Neural progenitor cell (in vitro differentiated cells): ENCODE measurements around the gene MYO10. TPM values are rescaled to one million over a fixed set of nuclear protein-coding genes. Genes with fewer than 3 reads are reported as not detected.
"Not testable (repeated sequence)": the region's sequence is repeated elsewhere in the genome, so short reads cannot be mapped to it uniquely, and the experiment has no call there.

Source experiments
- DNase-seq: peaks from one replicate; pipeline ENCODE4 v3.0.0-alpha.2; 2016; ENCODE audit warnings: low spot score
- H2AFZ ChIP-seq: fragments of 200-600 bp; sonication (generic); replicated peaks from 2 replicates; pipeline ENCODE4 v1.6.1; 2016; ENCODE audit warnings: antibody characterized with exemption
- H3F3A ChIP-seq: fragments of 200-600 bp; sonication (generic); 2 replicates; pipeline ENCODE4 v1.6.1; 2016; ENCODE audit warnings: antibody characterized with exemption, low read depth
- H3K27ac ChIP-seq: fragments of 200-600 bp; sonication (generic); 2 replicates; pipeline ENCODE4 v1.5.1; 2016; ENCODE audit warnings: mild to moderate bottlenecking
- H3K27me3 ChIP-seq: fragments of 200-600 bp; sonication (generic); 2 replicates; pipeline ENCODE4 v1.6.1; 2016; ENCODE audit warnings: mild to moderate bottlenecking, moderate library complexity
- H3K36me3 ChIP-seq: fragments of 200-600 bp; sonication (generic); 2 replicates; pipeline ENCODE4 v1.5.1; 2016
- H3K4me1 ChIP-seq: fragments of 200-600 bp; sonication (generic); 2 replicates; pipeline ENCODE4 v1.6.1; 2016; ENCODE audit warnings: mixed run types
- H3K4me2 ChIP-seq: fragments of 200-600 bp; sonication (generic); 2 replicates; pipeline ENCODE4 v1.6.1; 2016
- H3K4me3 ChIP-seq: fragments of 200-600 bp; sonication (generic); 2 replicates; pipeline ENCODE4 v1.5.1; 2016
- H3K79me2 ChIP-seq: fragments of 200-600 bp; sonication (generic); 2 replicates; pipeline ENCODE4 v1.6.1; 2016; ENCODE audit warnings: low read depth
- H3K9ac ChIP-seq: fragments of 200-600 bp; sonication (generic); 2 replicates; pipeline ENCODE4 v1.6.1; 2016
- H3K9me3 ChIP-seq: fragments of 200-600 bp; sonication (generic); 2 replicates; pipeline ENCODE4 v1.5.1; 2016; ENCODE audit warnings: low read depth
- H4K20me1 ChIP-seq: fragments of 200-600 bp; sonication (generic); 2 replicates; pipeline ENCODE4 v1.6.1; 2016; ENCODE audit warnings: low read depth
- H3K27ac Mint-ChIP-seq: 3 replicates; pipeline ENCODE4 v1.8.0; 2021; ENCODE audit warnings: mixed read lengths
- H3K27me3 Mint-ChIP-seq: 2 replicates; pipeline ENCODE4 v1.8.0; 2022; ENCODE audit warnings: low read depth, mild to moderate bottlenecking, inconsistent platforms, moderate library complexity, mixed read lengths; ENCODE audit not compliant: insufficient read depth
- H3K36me3 Mint-ChIP-seq: 3 replicates; pipeline ENCODE4 v1.8.0; 2021; ENCODE audit warnings: mixed read lengths
- H3K4me1 Mint-ChIP-seq: 3 replicates; pipeline ENCODE4 v1.8.0; 2021; ENCODE audit warnings: mixed read lengths
- H3K4me3 Mint-ChIP-seq: 3 replicates; pipeline ENCODE4 v1.8.0; 2021; ENCODE audit warnings: mild to moderate bottlenecking, moderate library complexity, mixed read lengths
- H3K9me3 Mint-ChIP-seq: 3 replicates; pipeline ENCODE4 v1.8.0; 2020; ENCODE audit warnings: mixed read lengths
- EZH2 ChIP-seq: fragments of 200-600 bp; sonication (generic); IDR thresholded peaks from 2 replicates; pipeline ENCODE4 v1.6.1; 2017; ENCODE audit warnings: antibody characterized with exemption, mild to moderate bottlenecking, moderate library complexity
- EZH2phosphoT487 ChIP-seq: fragments of 200-600 bp; sonication (generic); IDR thresholded peaks from 2 replicates; pipeline ENCODE4 v1.6.1; 2017; ENCODE audit warnings: antibody characterized with exemption
- total RNA-seq: library from RNA; depleted of rRNA; stranded (reverse); fragments of >200 nt; gene quantifications from 2 replicates; pipeline ENCODE4 v1.2.3, GENCODE V29; 2015; ENCODE audit warnings: low replicate concordance
- TF ChIP-seq, protein P1 (sequence below): fragments of 200-600 bp; sonication (generic); IDR thresholded peaks from 2 replicates; pipeline ENCODE4 v1.5.1; 2017; ENCODE audit warnings: antibody characterized with exemption, mild to moderate bottlenecking

Gene MYO10
- total RNA-seq, 1 donor from 2014 or later = 39.1 TPM

- no peaks in the 10 kb centered on the region for H3K27me3 Mint-ChIP-seq
- no peak overlapping the region for H3K9ac ChIP-seq
- H3K4me2 ChIP-seq = no peak overlapping the region
- no peaks in the 10 kb centered on the region for H3K36me3 ChIP-seq
- no peak overlapping the region for H2AFZ ChIP-seq
- peaks cover 35% of the 10 kb centered on the region for H3K36me3 Mint-ChIP-seq
- H3K4me3 ChIP-seq = no peak overlapping the region
- no peak overlapping the region for H3K27ac Mint-ChIP-seq
- H3F3A ChIP-seq = no peaks in the 10 kb centered on the region
- no peaks in the 10 kb centered on the region for H3K9me3 ChIP-seq
- DNase-seq = no peak
- H4K20me1 ChIP-seq = peaks cover 16% of the 10 kb centered on the region
- H3K9me3 Mint-ChIP-seq = peaks cover 26% of the 10 kb centered on the region
- no peak overlapping the region for H3K4me3 Mint-ChIP-seq
- no peak overlapping the region for H3K27ac ChIP-seq
- peaks cover 18% of the 10 kb centered on the region for H3K4me1 ChIP-seq
- H3K79me2 ChIP-seq = peaks cover 50% of the 10 kb centered on the region
- no peaks in the 10 kb centered on the region for H3K27me3 ChIP-seq
- TF ChIP-seq, protein P1, sequence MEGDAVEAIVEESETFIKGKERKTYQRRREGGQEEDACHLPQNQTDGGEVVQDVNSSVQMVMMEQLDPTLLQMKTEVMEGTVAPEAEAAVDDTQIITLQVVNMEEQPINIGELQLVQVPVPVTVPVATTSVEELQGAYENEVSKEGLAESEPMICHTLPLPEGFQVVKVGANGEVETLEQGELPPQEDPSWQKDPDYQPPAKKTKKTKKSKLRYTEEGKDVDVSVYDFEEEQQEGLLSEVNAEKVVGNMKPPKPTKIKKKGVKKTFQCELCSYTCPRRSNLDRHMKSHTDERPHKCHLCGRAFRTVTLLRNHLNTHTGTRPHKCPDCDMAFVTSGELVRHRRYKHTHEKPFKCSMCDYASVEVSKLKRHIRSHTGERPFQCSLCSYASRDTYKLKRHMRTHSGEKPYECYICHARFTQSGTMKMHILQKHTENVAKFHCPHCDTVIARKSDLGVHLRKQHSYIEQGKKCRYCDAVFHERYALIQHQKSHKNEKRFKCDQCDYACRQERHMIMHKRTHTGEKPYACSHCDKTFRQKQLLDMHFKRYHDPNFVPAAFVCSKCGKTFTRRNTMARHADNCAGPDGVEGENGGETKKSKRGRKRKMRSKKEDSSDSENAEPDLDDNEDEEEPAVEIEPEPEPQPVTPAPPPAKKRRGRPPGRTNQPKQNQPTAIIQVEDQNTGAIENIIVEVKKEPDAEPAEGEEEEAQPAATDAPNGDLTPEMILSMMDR = no peak
- no peak for TF ChIP-seq EZH2phosphoT487
- no peak for TF ChIP-seq EZH2
- peaks cover 20% of the 10 kb centered on the region for H3K4me1 Mint-ChIP-seq
Measured at GRCh38 chr5:16877267-16877935, 58.7 kb downstream of the MYO10 start.

GRCh38 chr5:16874424-16874823 is 61.7 kb downstream of the MYO10 start:
- H3K36me3 ChIP-seq, H3K9me3 ChIP-seq, H3K27ac Mint-ChIP-seq, H3K27me3 Mint-ChIP-seq, H3F3A ChIP-seq, H3K4me1 ChIP-seq, H3K4me1 Mint-ChIP-seq, H2AFZ ChIP-seq, H4K20me1 ChIP-seq, H3K27me3 ChIP-seq, H3K4me2 ChIP-seq, DNase-seq, H3K4me3 Mint-ChIP-seq, H3K27ac ChIP-seq, H3K9ac ChIP-seq, H3K4me3 ChIP-seq: not testable (repeated sequence)
- peaks cover 35% of the 10 kb centered on the region for H3K9me3 Mint-ChIP-seq
- H3K36me3 Mint-ChIP-seq = peaks cover 46% of the 10 kb centered on the region
- peaks cover 37% of the 10 kb centered on the region for H3K79me2 ChIP-seq

DNA sequence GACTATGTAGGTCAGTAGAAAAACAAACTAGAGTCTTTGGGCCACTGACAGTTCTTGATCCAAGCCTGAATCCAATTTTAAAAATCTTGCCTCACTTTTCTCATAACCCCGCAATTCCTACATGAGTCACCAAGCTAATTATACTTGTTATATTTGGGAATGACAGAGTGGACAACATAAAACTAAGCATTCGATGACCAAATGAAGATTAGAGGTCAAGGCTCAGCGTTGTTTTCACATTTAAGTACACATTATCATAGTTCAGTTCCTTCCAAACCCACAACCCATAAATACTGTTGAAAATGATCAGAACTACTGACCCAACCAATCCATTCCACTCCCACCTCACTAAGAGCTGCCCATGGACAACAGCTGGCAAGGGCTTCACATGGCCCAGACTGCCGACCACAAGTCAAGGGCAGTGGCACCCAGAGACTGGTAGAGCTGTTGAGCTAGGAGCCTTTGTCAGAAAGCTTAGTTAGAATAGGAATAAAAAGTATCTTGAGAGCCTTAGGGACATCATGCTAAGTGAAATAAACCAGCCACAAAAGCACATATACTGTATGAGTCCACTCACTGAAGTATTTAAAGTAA is 64.2 kb downstream of the MYO10 start:
- H3K36me3 Mint-ChIP-seq = peaks cover 43% of the 10 kb centered on the region
- H3K9ac ChIP-seq = no peak overlapping the region
- peaks cover 35% of the 10 kb centered on the region for H3K9me3 Mint-ChIP-seq
- H3K4me3 Mint-ChIP-seq = no peak overlapping the region
- peaks cover 16% of the 10 kb centered on the region for H3K4me1 ChIP-seq
- no peaks in the 10 kb centered on the region for H3K27me3 ChIP-seq
- H4K20me1 ChIP-seq = peaks cover 9% of the 10 kb centered on the region
- no peak overlapping the region for H2AFZ ChIP-seq
- peaks cover 19% of the 10 kb centered on the region for H3F3A ChIP-seq
- DNase-seq = no peak
- TF ChIP-seq EZH2 (no peak), EZH2phosphoT487 (no peak)
- TF ChIP-seq, protein P1 = no peak
- peaks cover 27% of the 10 kb centered on the region for H3K79me2 ChIP-seq
- peaks cover 8% of the 10 kb centered on the region for H3K27me3 Mint-ChIP-seq
- H3K27ac ChIP-seq = no peak overlapping the region
- no peak overlapping the region for H3K27ac Mint-ChIP-seq
- H3K4me3 ChIP-seq = no peak overlapping the region
- H3K4me2 ChIP-seq = no peak overlapping the region
- peaks cover 18% of the 10 kb centered on the region for H3K4me1 Mint-ChIP-seq
- H3K36me3 ChIP-seq = no peaks in the 10 kb centered on the region
- H3K9me3 ChIP-seq = no peaks in the 10 kb centered on the region

DNA sequence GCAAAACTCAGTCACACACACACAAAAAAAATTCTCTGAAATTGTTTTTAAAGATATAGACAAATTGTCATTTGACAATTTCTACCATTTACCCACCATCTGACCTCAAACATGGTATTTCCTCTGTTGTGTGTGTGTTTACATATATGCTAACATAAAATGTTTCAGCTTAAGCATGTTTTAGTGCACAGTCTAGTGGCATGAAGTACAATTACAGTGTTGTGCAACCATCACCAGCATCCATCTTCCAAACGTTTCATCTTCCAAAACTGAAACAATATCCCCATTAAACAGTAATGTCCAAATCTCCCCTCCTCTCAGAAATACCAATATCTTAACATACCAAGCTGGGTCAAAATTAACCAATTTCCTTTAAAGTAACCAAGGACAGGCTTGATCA is 65.2 kb downstream of the MYO10 start:
- Histone ChIP-seq H3K27me3 (no peaks in the 10 kb centered on the region), H3K4me3 (no peak overlapping the region), H3K4me1 (peaks cover 25% of the 10 kb centered on the region), H3K27ac (no peak overlapping the region), H3K79me2 (peaks cover 35% of the 10 kb centered on the region), H3K9ac (no peak overlapping the region), H3K36me3 (no peaks in the 10 kb centered on the region), H4K20me1 (peaks cover 12% of the 10 kb centered on the region), H3K9me3 (no peaks in the 10 kb centered on the region), H3K4me2 (no peak overlapping the region), H3F3A (peaks cover 19% of the 10 kb centered on the region), H2AFZ (no peak overlapping the region)
- DNase-seq = no peak
- Mint-ChIP-seq H3K9me3 (peaks cover 35% of the 10 kb centered on the region), H3K36me3 (peaks cover 37% of the 10 kb centered on the region), H3K27me3 (peaks cover 8% of the 10 kb centered on the region), H3K4me1 (peaks cover 28% of the 10 kb centered on the region), H3K4me3 (no peak overlapping the region), H3K27ac (no peak overlapping the region)
- TF ChIP-seq EZH2 (no peak), EZH2phosphoT487 (no peak)
- TF ChIP-seq, protein P1 = no peak
